Hindlimb muscle (tissue), 1 donor: ENCODE data around the gene GSAP. TPM values are rescaled to one million over a fixed set of nuclear protein-coding genes. Genes with fewer than 3 reads are reported as not detected.

Experiments used
- DNase-seq: peaks from one replicate; pipeline ENCODE4 v3.0.0-alpha.2; 2013
- polyA plus RNA-seq: library from polyadenylated mRNA; unstranded; fragments of 120-200 nt; gene quantifications from one replicate; pipeline ENCODE4 v1.2.1, GENCODE V29; 2013; ENCODE audit not compliant: insufficient read length

The GSAP gene
- polyA plus RNA-seq, 1 donor: 5.0 TPM

GRCh38 chr7:77434570-77435275, 18.6 kb upstream of the GSAP start:
- no peak for DNase-seq

GRCh38 chr7:77433901-77434300, 17.8 kb upstream of the GSAP start:
- DNase-seq: no peak

- no peak for DNase-seq
Observed at GRCh38 chr7:77430927-77431326, 14.8 kb upstream of the GSAP start.

- DNase-seq: no peak
Observed at GRCh38 chr7:77428777-77429231, 12.7 kb upstream of the GSAP start.

GRCh38 chr7:77427996-77428603, 12.0 kb upstream of the GSAP start:
- no peak for DNase-seq

GRCh38 chr7:77426521-77427051, 10.4 kb upstream of the GSAP start:
- DNase-seq: no peak

- no peak for DNase-seq
Observed at GRCh38 chr7:77426052-77426404, 9.9 kb upstream of the GSAP start.

- no peak for DNase-seq
Observed at GRCh38 chr7:77425101-77426051, 9.2 kb upstream of the GSAP start.

- DNase-seq: no peak
Observed at GRCh38 chr7:77422500-77422899, 6.4 kb upstream of the GSAP start.

GRCh38 chr7:77420986-77421672, 5.0 kb upstream of the GSAP start:
- no peak for DNase-seq

GRCh38 chr7:77420438-77420837, 4.3 kb upstream of the GSAP start:
- no peak for DNase-seq

- no peak for DNase-seq
Observed at GRCh38 chr7:77419102-77419501, 3.0 kb upstream of the GSAP start.

- no peak for DNase-seq
Observed at GRCh38 chr7:77417801-77418200, 1.7 kb upstream of the GSAP start.

- no peak for DNase-seq
Observed at GRCh38 chr7:77416621-77417371, 647 bp upstream of the GSAP start.

- peak; percentile 18 for DNase-seq
Observed at GRCh38 chr7:77415476-77415822, 700 bp downstream of the GSAP start.

GRCh38 chr7:77413861-77414424, 2.2 kb downstream of the GSAP start:
- DNase-seq: no peak

GRCh38 chr7:77413128-77413527, 3.0 kb downstream of the GSAP start:
- DNase-seq: no peak

- DNase-seq: no peak
Observed at GRCh38 chr7:77409739-77410547, 6.2 kb downstream of the GSAP start.

- no peak for DNase-seq
Observed at GRCh38 chr7:77409005-77409738, 7.0 kb downstream of the GSAP start.

GRCh38 chr7:77407906-77408305, 8.2 kb downstream of the GSAP start:
- DNase-seq: no peak
